GM21526 (cell line): Measurements from ENCODE around the gene PDE11A.

Experiments used
- ATAC-seq: cut with Tn5 transposase; IDR thresholded peaks from one replicate; pipeline ENCODE4 v1.9.1; 2021; ENCODE audit warnings: moderate library complexity; ENCODE audit not compliant: unreplicated experiment, low FRiP score

Gene PDE11A

DNA sequence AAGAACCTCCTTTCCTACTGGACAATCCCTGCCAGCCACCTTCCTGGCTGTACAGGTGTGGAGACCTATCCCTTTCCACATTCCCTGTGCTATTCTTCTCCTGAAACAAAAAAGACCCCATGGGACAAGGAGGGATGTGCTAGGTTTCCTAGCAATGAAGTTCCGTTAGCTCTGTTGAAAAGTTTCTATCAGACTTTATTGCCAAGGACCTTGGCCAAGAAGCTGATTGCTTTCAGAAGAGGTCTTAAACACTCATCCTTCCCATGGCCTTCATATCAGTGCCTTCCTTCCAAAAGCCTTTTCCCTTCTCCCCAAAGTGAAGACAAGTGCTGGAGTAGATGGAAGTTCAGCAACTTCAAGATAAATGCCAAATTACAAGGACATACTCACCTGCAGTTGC, 485.2 kb downstream of the PDE11A start:
- ATAC-seq, result no peak

GRCh38 chr2:177586154-177586553, 486.4 kb downstream of the PDE11A start:
- ATAC-seq, result no peak

GRCh38 chr2:177585234-177585863, 487.2 kb downstream of the PDE11A start:
- no peak for ATAC-seq

GRCh38 chr2:177584030-177584692, 488.4 kb downstream of the PDE11A start:
- ATAC-seq, result no peak

GRCh38 chr2:177582000-177582399, 490.6 kb downstream of the PDE11A start:
- no peak for ATAC-seq

DNA sequence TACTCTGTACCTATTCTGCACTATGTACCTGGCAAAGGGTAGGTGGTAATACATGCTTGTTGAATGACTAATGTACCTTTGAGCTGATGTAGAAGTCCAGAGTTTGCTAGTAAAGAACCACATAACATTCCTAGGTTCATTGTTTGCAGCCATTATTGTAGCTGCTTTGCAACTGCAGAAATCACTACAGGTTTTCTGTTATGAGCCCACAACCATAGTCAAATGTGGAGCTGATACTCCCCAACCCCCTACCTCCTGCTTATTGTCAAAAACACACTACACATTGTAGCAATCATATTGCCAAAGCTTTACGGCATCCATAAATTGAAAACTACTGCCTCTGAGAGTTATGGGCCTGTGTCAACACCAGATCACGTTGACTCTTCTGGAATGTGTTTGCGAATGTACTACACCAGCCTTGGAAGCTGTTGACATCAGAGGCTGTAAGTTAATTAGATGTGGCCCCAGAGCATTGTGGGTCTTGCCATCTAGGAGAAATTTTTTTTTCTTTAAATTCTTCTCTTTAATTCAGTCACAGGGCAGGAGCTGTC, 493.0 kb downstream of the PDE11A start:
- ATAC-seq, result no peak

DNA sequence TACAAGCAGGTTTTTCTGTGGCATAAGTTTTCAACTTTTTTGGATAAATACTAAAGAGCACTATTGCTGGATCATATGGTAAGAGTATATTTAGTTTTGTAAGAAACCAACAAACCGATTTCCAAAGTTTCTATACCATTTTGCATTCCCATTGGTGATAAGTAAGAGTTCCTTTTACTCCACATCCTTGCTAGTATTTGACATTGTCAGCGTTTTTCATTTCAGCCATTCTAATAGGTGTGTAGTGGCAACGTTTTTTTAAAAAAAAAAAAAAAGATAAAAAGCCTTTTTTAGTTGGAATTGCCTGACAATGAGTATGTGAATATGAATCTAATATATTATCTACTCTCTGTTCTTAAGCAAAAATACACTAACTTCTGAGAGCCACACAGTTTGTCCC, 494.1 kb downstream of the PDE11A start:
- ATAC-seq, result no peak

GRCh38 chr2:177577075-177577474, 495.5 kb downstream of the PDE11A start:
- no peak for ATAC-seq

- ATAC-seq, result no peak
Observed at GRCh38 chr2:177575358-177575757, 497.2 kb downstream of the PDE11A start.

GRCh38 chr2:177574356-177574755, 498.2 kb downstream of the PDE11A start:
- no peak for ATAC-seq
